HepG2 (cell line): ENCODE data around the gene COL9A3. TPM values are rescaled to one million over a fixed set of nuclear protein-coding genes. Genes with fewer than 3 reads are reported as not detected.

Source experiments
- ARID2 ChIP-seq: sonication (generic); formaldehyde crosslinking; IDR thresholded peaks from 2 replicates; pipeline ENCODE4 v1.8.1; 2022; ENCODE audit warnings: mild to moderate bottlenecking, missing genetic modification reagents, borderline replicate concordance
- DMAP1 ChIP-seq: IDR thresholded peaks from 2 replicates; pipeline ENCODE4 v1.6.1; 2016
- EED ChIP-seq: sonication (generic); formaldehyde crosslinking; IDR thresholded peaks from 2 replicates; pipeline ENCODE4 v1.5.0; 2020; ENCODE audit warnings: mild to moderate bottlenecking, missing genetic modification reagents
- HNF4A ChIP-seq: sonication (generic); formaldehyde crosslinking; IDR thresholded peaks from 2 replicates; pipeline ENCODE4 v1.4.0; 2020; ENCODE audit warnings: missing genetic modification reagents
- TBX3 ChIP-seq: fragments of 450-650 bp; IDR thresholded peaks from 2 replicates; pipeline ENCODE4 v1.6.1; 2017; ENCODE audit warnings: antibody characterized with exemption, mild to moderate bottlenecking, inconsistent platforms, borderline replicate concordance
- TRIM24 ChIP-seq: sonication (generic); formaldehyde crosslinking; IDR thresholded peaks from 2 replicates; pipeline ENCODE4 v1.8.0; 2022; ENCODE audit warnings: mild to moderate bottlenecking, missing genetic modification reagents
- polyA plus RNA-seq, 8 experiments: library from polyadenylated mRNA; depleted of rRNA in 3 of 8; stranded (reverse) in 7 of 8; unstranded in 1 of 8; fragments of >200 nt; fragmentation: Illumina TruSeq in 4 of 8; extraction: Trizol in 4 of 8; gene quantifications; 2 replicates each; pipeline versions ENCODE4 v1.2.1 to v1.2.3, GENCODE V29; 2011 to 2016; ENCODE audit warnings: low read depth in 4 of 8, missing spikeins in 1 of 8, mixed read lengths in 1 of 8; ENCODE audit not compliant: insufficient read depth in 1 of 8
- total RNA-seq, 5 experiments: library from RNA; depleted of rRNA; stranded (reverse); fragments of >200 nt; fragmentation: Illumina TruSeq; extraction: Trizol; gene quantifications; 2 replicates each; pipeline ENCODE4 v1.2.3, GENCODE V29; 2016; ENCODE audit warnings: low read depth in 1 of 5
- TF ChIP-seq, protein P1 (sequence below): IDR thresholded peaks from 2 replicates; pipeline ENCODE4 v1.6.1; 2016; ENCODE audit warnings: missing biosample characterization, missing genetic modification reagents, low read depth
- TF ChIP-seq, protein P2 (sequence below): sonication (generic); formaldehyde crosslinking; IDR thresholded peaks from 2 replicates; pipeline ENCODE4 v1.4.0; 2020; ENCODE audit warnings: mild to moderate bottlenecking, missing genetic modification reagents
- TF ChIP-seq, protein P3 (sequence below): sonication (generic); formaldehyde crosslinking; IDR thresholded peaks from 2 replicates; pipeline ENCODE4 v1.4.0; 2020; ENCODE audit warnings: missing genetic modification reagents
- TF ChIP-seq, protein P4 (sequence below): sonication (generic); formaldehyde crosslinking; IDR thresholded peaks from 2 replicates; pipeline ENCODE4 v1.5.0; 2020; ENCODE audit warnings: missing genetic modification reagents
- TF ChIP-seq, protein P5 (sequence below): sonication (generic); formaldehyde crosslinking; conservative IDR thresholded peaks from 2 replicates; pipeline ENCODE4 v1.4.0; 2020; ENCODE audit warnings: missing genetic modification reagents
- TF ChIP-seq, protein P6 (sequence below): conservative IDR thresholded peaks from 2 replicates; pipeline ENCODE4 v1.6.1; 2018; ENCODE audit warnings: missing genetic modification reagents
- TF ChIP-seq, protein P7 (sequence below): sonication (generic); formaldehyde crosslinking; IDR thresholded peaks from 2 replicates; pipeline ENCODE4 v1.5.0; 2020; ENCODE audit warnings: mild to moderate bottlenecking, missing genetic modification reagents

COL9A3 gene
- total and polyA plus RNA-seq, 2 of the 13 experiments (the other 11 are each of a cell fraction or from before 2014, with no cell fraction given), result 155 to 204 TPM

DNA sequence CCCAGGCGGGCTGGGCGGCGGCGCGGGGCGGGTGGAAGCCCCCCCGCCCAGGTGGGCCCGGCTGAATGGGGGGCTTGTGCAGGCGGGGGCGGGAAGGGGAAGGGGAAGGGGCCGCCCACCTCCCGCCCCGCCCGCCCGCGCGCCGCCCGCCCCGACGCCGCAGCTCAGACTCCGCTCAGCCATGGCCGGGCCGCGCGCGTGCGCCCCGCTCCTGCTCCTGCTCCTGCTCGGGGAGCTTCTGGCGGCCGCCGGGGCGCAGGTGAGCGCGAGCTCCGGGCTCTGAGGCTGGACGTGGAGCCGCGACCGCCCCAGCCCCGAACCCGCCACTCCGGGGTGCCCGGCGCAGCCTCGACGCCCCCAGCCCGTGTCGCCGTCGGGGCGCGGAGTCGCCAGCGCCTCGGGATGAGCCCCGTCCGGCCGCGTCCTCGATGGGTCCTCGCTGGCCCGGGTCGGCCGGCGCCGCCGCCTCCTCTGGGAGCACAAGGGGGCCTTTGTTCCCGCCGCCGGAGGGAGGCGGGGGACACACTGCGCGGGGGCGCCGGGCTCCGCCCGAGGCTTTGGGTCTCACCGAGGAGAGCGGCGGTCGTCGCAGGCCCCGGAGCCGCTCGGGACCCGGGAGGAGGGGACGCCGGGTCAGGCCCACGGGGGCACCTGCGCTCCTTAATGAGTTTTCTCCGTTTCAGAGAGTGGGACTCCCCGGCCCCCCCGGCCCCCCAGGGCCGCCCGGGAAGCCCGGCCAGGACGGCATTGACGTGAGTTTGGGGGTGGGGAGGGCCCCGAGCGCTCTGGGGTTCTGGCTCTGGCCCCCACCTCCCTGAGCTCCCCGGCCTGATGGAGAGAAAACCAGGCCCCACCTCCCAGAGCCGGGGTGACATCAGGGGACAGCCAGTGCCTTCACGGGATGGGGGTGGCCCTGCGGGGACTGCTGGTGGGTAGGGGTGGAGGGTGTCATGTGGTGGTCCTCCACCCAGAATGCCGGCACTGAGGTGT, at the start of gene COL9A3 (continued):
- TF ChIP-seq, protein P1, sequence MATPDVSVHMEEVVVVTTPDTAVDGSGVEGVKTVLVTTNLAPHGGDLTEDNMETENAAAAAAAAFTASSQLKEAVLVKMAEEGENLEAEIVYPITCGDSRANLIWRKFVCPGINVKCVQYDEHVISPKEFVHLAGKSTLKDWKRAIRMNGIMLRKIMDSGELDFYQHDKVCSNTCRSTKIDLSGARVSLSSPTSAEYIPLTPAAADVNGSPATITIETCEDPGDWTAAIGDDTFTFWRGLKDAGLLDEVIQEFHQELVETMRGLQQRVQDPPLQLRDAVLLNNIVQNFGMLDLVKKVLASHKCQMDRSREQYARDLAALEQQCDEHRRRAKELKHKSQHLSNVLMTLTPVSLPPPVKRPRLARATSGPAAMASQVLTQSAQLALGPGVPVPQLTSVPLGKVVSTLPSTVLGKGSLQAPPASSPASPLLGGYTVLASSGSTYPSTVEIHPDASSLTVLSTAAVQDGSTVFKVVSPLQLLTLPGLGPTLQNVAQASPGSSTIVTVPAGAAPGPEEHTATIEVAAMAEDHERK (CRISPR knock-in tag), result no peak
- no peak for TF ChIP-seq TRIM24
- TF ChIP-seq, protein P2, sequence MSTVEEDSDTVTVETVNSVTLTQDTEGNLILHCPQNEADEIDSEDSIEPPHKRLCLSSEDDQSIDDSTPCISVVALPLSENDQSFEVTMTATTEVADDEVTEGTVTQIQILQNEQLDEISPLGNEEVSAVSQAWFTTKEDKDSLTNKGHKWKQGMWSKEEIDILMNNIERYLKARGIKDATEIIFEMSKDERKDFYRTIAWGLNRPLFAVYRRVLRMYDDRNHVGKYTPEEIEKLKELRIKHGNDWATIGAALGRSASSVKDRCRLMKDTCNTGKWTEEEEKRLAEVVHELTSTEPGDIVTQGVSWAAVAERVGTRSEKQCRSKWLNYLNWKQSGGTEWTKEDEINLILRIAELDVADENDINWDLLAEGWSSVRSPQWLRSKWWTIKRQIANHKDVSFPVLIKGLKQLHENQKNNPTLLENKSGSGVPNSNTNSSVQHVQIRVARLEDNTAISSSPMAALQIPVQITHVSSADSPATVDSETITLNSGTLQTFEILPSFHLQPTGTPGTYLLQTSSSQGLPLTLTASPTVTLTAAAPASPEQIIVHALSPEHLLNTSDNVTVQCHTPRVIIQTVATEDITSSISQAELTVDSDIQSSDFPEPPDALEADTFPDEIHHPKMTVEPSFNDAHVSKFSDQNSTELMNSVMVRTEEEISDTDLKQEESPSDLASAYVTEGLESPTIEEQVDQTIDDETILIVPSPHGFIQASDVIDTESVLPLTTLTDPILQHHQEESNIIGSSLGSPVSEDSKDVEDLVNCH (CRISPR knock-in tag), result no peak
- TF ChIP-seq, protein P3, sequence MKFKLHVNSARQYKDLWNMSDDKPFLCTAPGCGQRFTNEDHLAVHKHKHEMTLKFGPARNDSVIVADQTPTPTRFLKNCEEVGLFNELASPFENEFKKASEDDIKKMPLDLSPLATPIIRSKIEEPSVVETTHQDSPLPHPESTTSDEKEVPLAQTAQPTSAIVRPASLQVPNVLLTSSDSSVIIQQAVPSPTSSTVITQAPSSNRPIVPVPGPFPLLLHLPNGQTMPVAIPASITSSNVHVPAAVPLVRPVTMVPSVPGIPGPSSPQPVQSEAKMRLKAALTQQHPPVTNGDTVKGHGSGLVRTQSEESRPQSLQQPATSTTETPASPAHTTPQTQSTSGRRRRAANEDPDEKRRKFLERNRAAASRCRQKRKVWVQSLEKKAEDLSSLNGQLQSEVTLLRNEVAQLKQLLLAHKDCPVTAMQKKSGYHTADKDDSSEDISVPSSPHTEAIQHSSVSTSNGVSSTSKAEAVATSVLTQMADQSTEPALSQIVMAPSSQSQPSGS, result no peak
- TF ChIP-seq EED (CRISPR knock-in tag), result peak; percentile 62; the same call in 1 of the 2 replicates
- TF ChIP-seq, protein P4, sequence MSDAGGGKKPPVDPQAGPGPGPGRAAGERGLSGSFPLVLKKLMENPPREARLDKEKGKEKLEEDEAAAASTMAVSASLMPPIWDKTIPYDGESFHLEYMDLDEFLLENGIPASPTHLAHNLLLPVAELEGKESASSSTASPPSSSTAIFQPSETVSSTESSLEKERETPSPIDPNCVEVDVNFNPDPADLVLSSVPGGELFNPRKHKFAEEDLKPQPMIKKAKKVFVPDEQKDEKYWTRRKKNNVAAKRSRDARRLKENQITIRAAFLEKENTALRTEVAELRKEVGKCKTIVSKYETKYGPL (CRISPR knock-in tag), result no peak
- TF ChIP-seq TBX3, result no peak
- TF ChIP-seq HNF4A (CRISPR knock-in tag), result no peak
- TF ChIP-seq, protein P5, sequence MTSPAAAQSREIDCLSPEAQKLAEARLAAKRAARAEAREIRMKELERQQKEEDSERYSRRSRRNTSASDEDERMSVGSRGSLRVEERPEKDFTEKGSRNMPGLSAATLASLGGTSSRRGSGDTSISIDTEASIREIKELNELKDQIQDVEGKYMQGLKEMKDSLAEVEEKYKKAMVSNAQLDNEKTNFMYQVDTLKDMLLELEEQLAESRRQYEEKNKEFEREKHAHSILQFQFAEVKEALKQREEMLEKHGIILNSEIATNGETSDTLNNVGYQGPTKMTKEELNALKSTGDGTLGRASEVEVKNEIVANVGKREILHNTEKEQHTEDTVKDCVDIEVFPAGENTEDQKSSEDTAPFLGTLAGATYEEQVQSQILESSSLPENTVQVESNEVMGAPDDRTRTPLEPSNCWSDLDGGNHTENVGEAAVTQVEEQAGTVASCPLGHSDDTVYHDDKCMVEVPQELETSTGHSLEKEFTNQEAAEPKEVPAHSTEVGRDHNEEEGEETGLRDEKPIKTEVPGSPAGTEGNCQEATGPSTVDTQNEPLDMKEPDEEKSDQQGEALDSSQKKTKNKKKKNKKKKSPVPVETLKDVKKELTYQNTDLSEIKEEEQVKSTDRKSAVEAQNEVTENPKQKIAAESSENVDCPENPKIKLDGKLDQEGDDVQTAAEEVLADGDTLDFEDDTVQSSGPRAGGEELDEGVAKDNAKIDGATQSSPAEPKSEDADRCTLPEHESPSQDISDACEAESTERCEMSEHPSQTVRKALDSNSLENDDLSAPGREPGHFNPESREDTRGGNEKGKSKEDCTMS, result no peak
- no peak; the same call in 1 of the 2 replicates for TF ChIP-seq DMAP1 (CRISPR knock-in tag)
- TF ChIP-seq, protein P6, sequence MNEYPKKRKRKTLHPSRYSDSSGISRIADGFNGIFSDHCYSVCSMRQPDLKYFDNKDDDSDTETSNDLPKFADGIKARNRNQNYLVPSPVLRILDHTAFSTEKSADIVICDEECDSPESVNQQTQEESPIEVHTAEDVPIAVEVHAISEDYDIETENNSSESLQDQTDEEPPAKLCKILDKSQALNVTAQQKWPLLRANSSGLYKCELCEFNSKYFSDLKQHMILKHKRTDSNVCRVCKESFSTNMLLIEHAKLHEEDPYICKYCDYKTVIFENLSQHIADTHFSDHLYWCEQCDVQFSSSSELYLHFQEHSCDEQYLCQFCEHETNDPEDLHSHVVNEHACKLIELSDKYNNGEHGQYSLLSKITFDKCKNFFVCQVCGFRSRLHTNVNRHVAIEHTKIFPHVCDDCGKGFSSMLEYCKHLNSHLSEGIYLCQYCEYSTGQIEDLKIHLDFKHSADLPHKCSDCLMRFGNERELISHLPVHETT (CRISPR knock-in tag), result peak; percentile 25; the same call in 1 of the 2 replicates
- TF ChIP-seq ARID2, result no peak
- TF ChIP-seq, protein P7, sequence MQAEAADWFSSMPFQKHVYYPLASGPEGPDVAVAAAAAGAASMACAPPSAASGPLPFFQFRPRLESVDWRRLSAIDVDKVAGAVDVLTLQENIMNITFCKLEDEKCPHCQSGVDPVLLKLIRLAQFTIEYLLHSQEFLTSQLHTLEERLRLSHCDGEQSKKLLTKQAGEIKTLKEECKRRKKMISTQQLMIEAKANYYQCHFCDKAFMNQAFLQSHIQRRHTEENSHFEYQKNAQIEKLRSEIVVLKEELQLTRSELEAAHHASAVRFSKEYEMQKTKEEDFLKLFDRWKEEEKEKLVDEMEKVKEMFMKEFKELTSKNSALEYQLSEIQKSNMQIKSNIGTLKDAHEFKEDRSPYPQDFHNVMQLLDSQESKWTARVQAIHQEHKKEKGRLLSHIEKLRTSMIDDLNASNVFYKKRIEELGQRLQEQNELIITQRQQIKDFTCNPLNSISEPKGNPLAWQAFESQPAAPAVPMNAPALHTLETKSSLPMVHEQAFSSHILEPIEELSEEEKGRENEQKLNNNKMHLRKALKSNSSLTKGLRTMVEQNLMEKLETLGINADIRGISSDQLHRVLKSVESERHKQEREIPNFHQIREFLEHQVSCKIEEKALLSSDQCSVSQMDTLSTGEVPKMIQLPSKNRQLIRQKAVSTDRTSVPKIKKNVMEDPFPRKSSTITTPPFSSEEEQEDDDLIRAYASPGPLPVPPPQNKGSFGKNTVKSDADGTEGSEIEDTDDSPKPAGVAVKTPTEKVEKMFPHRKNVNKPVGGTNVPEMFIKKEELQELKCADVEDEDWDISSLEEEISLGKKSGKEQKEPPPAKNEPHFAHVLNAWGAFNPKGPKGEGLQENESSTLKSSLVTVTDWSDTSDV (CRISPR knock-in tag), result 0 out of 2 replicates have a peak, but pooled peaks have one; percentile 21
